Measurements from ENCODE around the gene DTX1.

DTX1 gene

GRCh38 chr12:113134071-113134470 is 77.5 kb downstream of the DTX1 start:
- no peak overlapping the region for H3K4me3 ChIP-seq (ENCODE audit: severe bottlenecking)
- peaks cover 4% of the 10 kb centered on the region for H3K27me3 ChIP-seq (ENCODE audit: insufficient read depth, poor library complexity, severe bottlenecking)
- H3K9me3 ChIP-seq (ENCODE audit: severe bottlenecking): no peaks in the 10 kb centered on the region
- ATAC-seq (ENCODE audit: low read depth) (no peak), DNase-seq (ENCODE audit: low spot score) (no peak)
- H3K27ac ChIP-seq (ENCODE audit: poor library complexity, severe bottlenecking): no peak overlapping the region
- TF ChIP-seq CTCF (IDR thresholded peaks at IDR 0.05; ENCODE audit: poor library complexity, severe bottlenecking): no peak
- no peaks in the 10 kb centered on the region for H3K4me1 ChIP-seq (ENCODE audit: insufficient read depth, poor library complexity, severe bottlenecking)
- H3K36me3 ChIP-seq (ENCODE audit: low read depth): no peaks in the 10 kb centered on the region

GRCh38 chr12:113134521-113134951 is 78.0 kb downstream of the DTX1 start:
- Histone ChIP-seq H3K27me3 (ENCODE audit: insufficient read depth, poor library complexity, severe bottlenecking) (peaks cover 4% of the 10 kb centered on the region), H3K9me3 (ENCODE audit: severe bottlenecking) (no peaks in the 10 kb centered on the region), H3K27ac (ENCODE audit: poor library complexity, severe bottlenecking) (no peak overlapping the region), H3K4me1 (ENCODE audit: insufficient read depth, poor library complexity, severe bottlenecking) (no peaks in the 10 kb centered on the region), H3K4me3 (ENCODE audit: severe bottlenecking) (no peak overlapping the region), H3K36me3 (ENCODE audit: low read depth) (no peaks in the 10 kb centered on the region)
- TF ChIP-seq CTCF (IDR thresholded peaks at IDR 0.05; ENCODE audit: poor library complexity, severe bottlenecking): no peak
- DNase-seq (ENCODE audit: low spot score): no peak
- no peak for ATAC-seq (ENCODE audit: low read depth)

- Histone ChIP-seq H3K36me3 (ENCODE audit: low read depth) (no peaks in the 10 kb centered on the region), H3K4me3 (ENCODE audit: severe bottlenecking) (peak within 1 kb of the TSS; percentile 23), H3K9me3 (ENCODE audit: severe bottlenecking) (no peaks in the 10 kb centered on the region), H3K27ac (ENCODE audit: poor library complexity, severe bottlenecking) (no peak within 1 kb of the TSS), H3K4me1 (ENCODE audit: insufficient read depth, poor library complexity, severe bottlenecking) (no peaks in the 10 kb centered on the region), H3K27me3 (ENCODE audit: insufficient read depth, poor library complexity, severe bottlenecking) (peaks cover 4% of the 10 kb centered on the region)
- peak; percentile 72 for TF ChIP-seq CTCF (IDR thresholded peaks at IDR 0.05; ENCODE audit: poor library complexity, severe bottlenecking)
- ATAC-seq (ENCODE audit: low read depth): peak; percentile 79
- no peak for DNase-seq (ENCODE audit: low spot score)
Observed at GRCh38 chr12:113135178-113136127, 78.9 kb downstream of the DTX1 start, which contains the start of gene RASAL1. TSS of gene RASAL1 (minus strand) at chr12:113135761. CDS start at chr12:113135462, 299 bp downstream.

- H3K27me3 ChIP-seq (ENCODE audit: insufficient read depth, poor library complexity, severe bottlenecking): peaks cover 4% of the 10 kb centered on the region
- TF ChIP-seq CTCF (IDR thresholded peaks at IDR 0.05; ENCODE audit: poor library complexity, severe bottlenecking): no peak
- H3K9me3 ChIP-seq (ENCODE audit: severe bottlenecking): no peaks in the 10 kb centered on the region
- no peak overlapping the region for H3K27ac ChIP-seq (ENCODE audit: poor library complexity, severe bottlenecking)
- H3K4me3 ChIP-seq (ENCODE audit: severe bottlenecking): peak overlapping the region; percentile 23
- no peaks in the 10 kb centered on the region for H3K36me3 ChIP-seq (ENCODE audit: low read depth)
- no peaks in the 10 kb centered on the region for H3K4me1 ChIP-seq (ENCODE audit: insufficient read depth, poor library complexity, severe bottlenecking)
- DNase-seq (ENCODE audit: low spot score) (no peak), ATAC-seq (ENCODE audit: low read depth) (no peak)
Observed at GRCh38 chr12:113136128-113136989, 79.8 kb downstream of the DTX1 start.
